ENCODE results near the gene CACNG4. TPM values are rescaled to one million over a fixed set of nuclear protein-coding genes. Genes with fewer than 3 reads are reported as not detected.

The CACNG4 gene
- total RNA-seq, 4 donors from 2014 or later, result 1.7 to 12.5 (median 2.9) TPM

- Histone ChIP-seq H3K4me1 (no peaks in the 10 kb centered on the region), H3K36me3 (no peaks in the 10 kb centered on the region), H3K9me3 (no peaks in the 10 kb centered on the region), H3K27me3 (peaks cover 0 to 5% (median 0%) of the 10 kb centered on the region in 4 donors), H3K27ac (replicated peaks in 1 of 4) (no peak overlapping the region), H3K4me3 (no peak overlapping the region)
- DNase-seq (ENCODE audit: extremely low spot score), result no peak
- TF ChIP-seq POLR2AphosphoS5 (IDR thresholded peaks at IDR 0.05) (no peak), EP300 (IDR thresholded peaks at IDR 0.05) (no peak), POLR2A (IDR thresholded peaks at IDR 0.05; ENCODE audit: low read depth) (no peak), CTCF (IDR thresholded peaks at IDR 0.05) (no peak)
- WGBS, result 95% methylated on average over 8 of the region's 8 CpGs
- intact Hi-C loops (cut with DNase I), result no loop called here
These were observed 49.4 kb downstream of the CACNG4 start for GRCh38 chr17:67013891-67014290.

DNA sequence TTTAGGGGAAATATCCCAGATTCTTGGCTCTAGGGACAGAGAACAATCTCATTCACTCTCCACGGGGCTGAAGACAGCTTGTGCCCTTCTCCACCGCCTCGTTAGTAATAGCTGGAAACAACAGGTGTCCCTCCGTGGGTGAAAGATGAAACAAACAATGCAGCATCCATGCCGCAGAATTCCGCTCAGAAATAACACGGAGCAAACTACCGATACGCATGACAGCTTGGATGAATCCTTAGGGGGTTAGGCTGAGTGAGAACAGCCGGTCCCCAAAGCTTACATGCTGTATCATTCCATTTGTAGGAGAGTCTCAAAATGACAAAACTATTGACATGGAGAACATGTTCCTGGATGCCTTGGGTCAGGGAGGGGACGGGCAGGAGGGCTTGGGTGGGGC lies 50.5 kb downstream of the CACNG4 start:
- H3K27ac ChIP-seq (replicated peaks in 1 of 4), result no peak overlapping the region
- TF ChIP-seq POLR2AphosphoS5 (IDR thresholded peaks at IDR 0.05) (no peak), CTCF (IDR thresholded peaks at IDR 0.05) (no peak), POLR2A (IDR thresholded peaks at IDR 0.05; ENCODE audit: low read depth) (no peak), EP300 (IDR thresholded peaks at IDR 0.05) (no peak)
- DNase-seq (ENCODE audit: extremely low spot score), result no peak
- peaks cover 0 to 5% (median 0%) of the 10 kb centered on the region in 4 donors for H3K27me3 ChIP-seq
- no peaks in the 10 kb centered on the region for H3K36me3 ChIP-seq
- intact Hi-C loops (cut with DNase I), result no loop called here
- WGBS, result 66% methylated on average over 11 of the region's 11 CpGs
- no peaks in the 10 kb centered on the region for H3K9me3 ChIP-seq
- no peaks in the 10 kb centered on the region for H3K4me1 ChIP-seq
- H3K4me3 ChIP-seq, result no peak overlapping the region

DNA sequence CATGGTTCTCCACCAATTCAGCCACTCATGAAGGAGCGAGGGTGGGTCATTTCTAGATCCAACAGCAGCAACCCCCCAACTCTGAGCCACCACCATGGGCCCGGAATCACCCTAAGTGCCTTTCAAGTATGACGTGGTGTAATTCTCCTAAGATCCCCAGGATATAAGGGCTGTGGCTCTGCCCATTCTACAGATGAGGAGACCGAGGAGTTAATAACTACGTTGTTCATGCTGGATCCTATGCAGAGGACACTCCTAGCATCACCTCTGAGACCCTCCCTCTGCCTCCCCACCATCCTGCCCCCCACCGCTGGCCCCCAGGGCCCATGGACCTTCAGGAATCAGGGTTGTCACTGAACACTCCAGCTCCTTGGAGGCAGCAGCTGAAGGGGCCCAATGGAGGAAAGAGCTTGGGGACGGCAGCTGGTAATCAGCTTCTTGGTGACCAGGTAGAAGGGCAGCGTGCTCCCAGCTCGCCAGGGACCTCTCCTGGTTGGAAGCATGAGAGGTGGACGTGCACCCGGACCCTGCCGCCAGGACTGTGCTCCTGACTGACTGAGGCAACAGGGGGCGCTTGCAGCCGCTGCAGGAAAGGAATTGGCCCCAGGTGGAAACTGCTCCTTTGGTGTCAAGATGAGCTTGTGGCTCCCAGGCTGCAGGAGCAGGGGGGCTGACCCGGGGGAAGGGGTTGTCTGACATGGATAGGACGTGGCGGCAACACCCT lies 51.7 kb downstream of the CACNG4 start:
- H3K27ac ChIP-seq (replicated peaks in 1 of 4), result no peak overlapping the region
- intact Hi-C loops (cut with DNase I), result no loop called here
- H3K9me3 ChIP-seq, result no peaks in the 10 kb centered on the region
- no peak for TF ChIP-seq EP300 (IDR thresholded peaks at IDR 0.05)
- no peak for TF ChIP-seq POLR2A (IDR thresholded peaks at IDR 0.05; ENCODE audit: low read depth)
- TF ChIP-seq CTCF (IDR thresholded peaks at IDR 0.05), result no peak
- no peak for TF ChIP-seq POLR2AphosphoS5 (IDR thresholded peaks at IDR 0.05)
- peaks cover 0 to 5% (median 0%) of the 10 kb centered on the region in 4 donors for H3K27me3 ChIP-seq
- H3K36me3 ChIP-seq, result no peaks in the 10 kb centered on the region
- 73% methylated on average over 13 of the region's 17 CpGs for WGBS
- H3K4me1 ChIP-seq, result no peaks in the 10 kb centered on the region
- H3K4me3 ChIP-seq, result no peak overlapping the region
- no peak for DNase-seq (ENCODE audit: extremely low spot score)

- H3K36me3 ChIP-seq, result no peaks in the 10 kb centered on the region
- no peak for DNase-seq (ENCODE audit: extremely low spot score)
- intact Hi-C loops (cut with DNase I), result no loop called here
- TF ChIP-seq CTCF (IDR thresholded peaks at IDR 0.05), result no peak
- TF ChIP-seq POLR2A (IDR thresholded peaks at IDR 0.05; ENCODE audit: low read depth), result no peak
- TF ChIP-seq EP300 (IDR thresholded peaks at IDR 0.05), result no peak
- no peak for TF ChIP-seq POLR2AphosphoS5 (IDR thresholded peaks at IDR 0.05)
- no peak overlapping the region for H3K27ac ChIP-seq (replicated peaks in 1 of 4)
- WGBS, result 83% methylated on average over 14 of the region's 14 CpGs
- H3K27me3 ChIP-seq, result peaks cover 0 to 5% (median 0%) of the 10 kb centered on the region in 4 donors
- H3K4me1 ChIP-seq, result no peaks in the 10 kb centered on the region
- H3K4me3 ChIP-seq, result no peak overlapping the region
- no peaks in the 10 kb centered on the region for H3K9me3 ChIP-seq
These were observed 53.4 kb downstream of the CACNG4 start for GRCh38 chr17:67017910-67018309.

Measured in esophagus muscularis mucosa (tissue), 4 donors.